DND-41 (cell line): ENCODE results near the gene RYR2.
A peak's percentile ranks its signal among the peaks of the same experiment; 100 is the strongest.

Experiments used
- ATAC-seq: fragments of 200-7000 bp; cut with Tn5 transposase; 3 replicates; pipeline ENCODE4 v1.9.1; 2021; ENCODE audit warnings: low read depth; ENCODE audit not compliant: insufficient read depth
- DNase-seq: peaks from one replicate; pipeline ENCODE4 v3.0.0-alpha.2; 2020
- H2AFZ ChIP-seq: 2 replicates; pipeline ENCODE4 v1.6.0; 2012; ENCODE audit warnings: low read depth, low read length
- H3K27ac ChIP-seq: 2 replicates; pipeline ENCODE4 v1.5.1; 2012; ENCODE audit warnings: low read length, inconsistent platforms
- H3K27me3 ChIP-seq: fragments of 200-600 bp; sonication (generic); 2 replicates; pipeline ENCODE4 v1.6.0; 2012; ENCODE audit warnings: low read length, mild to moderate bottlenecking, inconsistent platforms; ENCODE audit not compliant: insufficient read depth, poor library complexity
- H3K36me3 ChIP-seq: 2 replicates; pipeline ENCODE4 v1.5.1; 2012; ENCODE audit warnings: low read length, inconsistent platforms; ENCODE audit not compliant: insufficient read depth
- H3K4me1 ChIP-seq: 2 replicates; pipeline ENCODE4 v1.5.1; 2012; ENCODE audit warnings: mild to moderate bottlenecking, low read length; ENCODE audit not compliant: insufficient read depth
- H3K4me2 ChIP-seq: 2 replicates; pipeline ENCODE4 v1.6.0; 2012; ENCODE audit warnings: mild to moderate bottlenecking, moderate library complexity, low read length, inconsistent platforms; ENCODE audit not compliant: insufficient read depth
- H3K4me3 ChIP-seq, 2 experiments: fragments of 200-600 bp in 1 of 2; shearing (Covaris generic) in 1 of 2; 2 replicates each; pipeline ENCODE4 v1.5.1; 2012 to 2016; ENCODE audit warnings: inconsistent platforms in 2 of 2, low read length in 2 of 2, mild to moderate bottlenecking in 2 of 2, low read depth in 1 of 2, moderate library complexity in 1 of 2
- H3K79me2 ChIP-seq: 2 replicates; pipeline ENCODE4 v1.6.0; 2012; ENCODE audit warnings: low read length, inconsistent platforms; ENCODE audit not compliant: insufficient read depth
- H3K9ac ChIP-seq: 2 replicates; pipeline ENCODE4 v1.6.0; 2012; ENCODE audit warnings: low read depth, mild to moderate bottlenecking, inconsistent platforms, low read length, moderate library complexity
- H3K9me3 ChIP-seq: 2 replicates; pipeline ENCODE4 v1.5.1; 2012; ENCODE audit warnings: low read length, moderate library complexity, mild to moderate bottlenecking, inconsistent platforms; ENCODE audit not compliant: insufficient read depth, severe bottlenecking
- H4K20me1 ChIP-seq: 2 replicates; pipeline ENCODE4 v1.6.0; 2012; ENCODE audit warnings: low read length; ENCODE audit not compliant: insufficient read depth
- CTCF ChIP-seq: IDR thresholded peaks from 2 replicates; pipeline ENCODE4 v1.5.1; 2012; ENCODE audit warnings: borderline replicate concordance, low read length, moderate library complexity, mild to moderate bottlenecking; ENCODE audit not compliant: poor library complexity, severe bottlenecking; ENCODE audit errors: extremely low read depth
- EZH2 ChIP-seq: IDR thresholded peaks from 3 replicates; pipeline ENCODE4 v1.6.1; 2012; ENCODE audit warnings: borderline replicate concordance, low read depth, mild to moderate bottlenecking, moderate library complexity, low read length, inconsistent platforms; ENCODE audit not compliant: severe bottlenecking

The RYR2 gene

GRCh38 chr1:237473854-237474253 lies 431.9 kb downstream of the RYR2 start:
- Histone ChIP-seq H3K27me3 (no peaks in the 10 kb centered on the region), H3K9ac (no peak overlapping the region), H3K4me1 (no peaks in the 10 kb centered on the region), H3K79me2 (no peaks in the 10 kb centered on the region), H4K20me1 (no peaks in the 10 kb centered on the region), H3K27ac (no peak overlapping the region), H3K4me2 (no peak overlapping the region), H3K9me3 (no peaks in the 10 kb centered on the region), H2AFZ (no peak overlapping the region), H3K36me3 (no peaks in the 10 kb centered on the region), H3K4me3 (no peak overlapping the region)
- ATAC-seq = no peak
- no peak for DNase-seq
- TF ChIP-seq EZH2 (no peak), CTCF (no peak)

DNA sequence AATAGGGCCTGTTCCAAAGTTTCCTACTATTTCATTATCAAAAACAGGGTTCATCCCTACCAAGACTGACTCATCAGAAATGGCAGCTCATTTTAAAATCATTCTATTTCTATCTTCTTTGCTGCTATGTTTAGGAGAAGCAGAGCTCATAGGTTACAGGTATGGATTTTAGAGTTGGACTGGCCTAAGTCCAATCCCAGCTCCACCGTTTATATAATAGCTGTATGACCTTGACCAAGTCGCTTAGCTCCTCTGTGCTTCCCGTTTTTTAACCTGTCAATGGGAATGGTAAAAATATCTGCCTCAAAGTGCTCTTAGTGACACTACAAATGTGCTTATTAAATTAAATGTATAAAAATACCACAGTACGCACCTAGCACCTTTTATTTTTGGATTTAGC lies 436.1 kb downstream of the RYR2 start:
- Histone ChIP-seq H3K4me2 (no peak overlapping the region), H3K9ac (no peak overlapping the region), H2AFZ (no peak overlapping the region), H3K27me3 (no peaks in the 10 kb centered on the region), H3K27ac (no peak overlapping the region), H3K36me3 (no peaks in the 10 kb centered on the region), H3K79me2 (no peaks in the 10 kb centered on the region), H3K9me3 (no peaks in the 10 kb centered on the region), H3K4me3 (no peak overlapping the region), H3K4me1 (no peaks in the 10 kb centered on the region), H4K20me1 (no peaks in the 10 kb centered on the region)
- TF ChIP-seq EZH2 (no peak), CTCF (no peak)
- no peak for DNase-seq
- no peak for ATAC-seq

DNA sequence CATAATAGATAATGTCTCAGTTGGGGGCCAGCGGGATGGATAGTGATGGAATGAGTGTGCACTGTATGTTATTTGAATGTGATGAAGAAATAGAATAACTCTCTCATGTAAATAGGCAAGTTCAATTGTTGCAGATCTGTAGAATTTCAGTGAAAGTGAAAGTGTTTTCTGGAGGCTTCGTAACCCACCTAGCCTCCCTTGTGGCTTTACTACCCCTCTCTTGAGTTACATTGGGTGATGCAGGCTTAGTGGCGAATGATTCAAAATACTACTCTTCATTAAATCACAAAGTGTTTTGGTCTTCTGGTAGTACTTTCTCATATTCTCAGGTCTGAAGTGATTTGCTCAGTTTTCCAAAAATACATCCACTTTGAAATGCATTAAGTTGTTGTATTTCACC lies 436.9 kb downstream of the RYR2 start:
- no peaks in the 10 kb centered on the region for H4K20me1 ChIP-seq
- H3K79me2 ChIP-seq = no peaks in the 10 kb centered on the region
- no peak overlapping the region for H2AFZ ChIP-seq
- H3K27ac ChIP-seq = no peak overlapping the region
- no peak for TF ChIP-seq CTCF
- H3K4me1 ChIP-seq = no peaks in the 10 kb centered on the region
- H3K4me3 ChIP-seq = no peak overlapping the region
- H3K27me3 ChIP-seq = no peaks in the 10 kb centered on the region
- ATAC-seq (peak; percentile 55; the same call in 2 of the 3 replicates), DNase-seq (no peak)
- no peaks in the 10 kb centered on the region for H3K9me3 ChIP-seq
- H3K4me2 ChIP-seq = no peak overlapping the region
- H3K36me3 ChIP-seq = no peaks in the 10 kb centered on the region
- H3K9ac ChIP-seq = no peak overlapping the region

GRCh38 chr1:237482777-237483176 lies 440.8 kb downstream of the RYR2 start:
- Histone ChIP-seq H3K4me3 (no peak overlapping the region), H3K27ac (no peak overlapping the region), H4K20me1 (no peaks in the 10 kb centered on the region), H3K4me1 (no peaks in the 10 kb centered on the region), H3K4me2 (no peak overlapping the region), H3K36me3 (no peaks in the 10 kb centered on the region), H3K9ac (no peak overlapping the region), H3K27me3 (no peaks in the 10 kb centered on the region), H3K79me2 (no peaks in the 10 kb centered on the region), H2AFZ (no peak overlapping the region), H3K9me3 (no peaks in the 10 kb centered on the region)
- no peak for DNase-seq
- TF ChIP-seq EZH2 = no peak
- ATAC-seq = no peak
